ENCODE measurements around the gene HIP1.
"Not testable (repeated sequence)": the region's sequence is repeated elsewhere in the genome, so short reads cannot be mapped to it uniquely, and the experiment has no call there.

HIP1 gene

DNA sequence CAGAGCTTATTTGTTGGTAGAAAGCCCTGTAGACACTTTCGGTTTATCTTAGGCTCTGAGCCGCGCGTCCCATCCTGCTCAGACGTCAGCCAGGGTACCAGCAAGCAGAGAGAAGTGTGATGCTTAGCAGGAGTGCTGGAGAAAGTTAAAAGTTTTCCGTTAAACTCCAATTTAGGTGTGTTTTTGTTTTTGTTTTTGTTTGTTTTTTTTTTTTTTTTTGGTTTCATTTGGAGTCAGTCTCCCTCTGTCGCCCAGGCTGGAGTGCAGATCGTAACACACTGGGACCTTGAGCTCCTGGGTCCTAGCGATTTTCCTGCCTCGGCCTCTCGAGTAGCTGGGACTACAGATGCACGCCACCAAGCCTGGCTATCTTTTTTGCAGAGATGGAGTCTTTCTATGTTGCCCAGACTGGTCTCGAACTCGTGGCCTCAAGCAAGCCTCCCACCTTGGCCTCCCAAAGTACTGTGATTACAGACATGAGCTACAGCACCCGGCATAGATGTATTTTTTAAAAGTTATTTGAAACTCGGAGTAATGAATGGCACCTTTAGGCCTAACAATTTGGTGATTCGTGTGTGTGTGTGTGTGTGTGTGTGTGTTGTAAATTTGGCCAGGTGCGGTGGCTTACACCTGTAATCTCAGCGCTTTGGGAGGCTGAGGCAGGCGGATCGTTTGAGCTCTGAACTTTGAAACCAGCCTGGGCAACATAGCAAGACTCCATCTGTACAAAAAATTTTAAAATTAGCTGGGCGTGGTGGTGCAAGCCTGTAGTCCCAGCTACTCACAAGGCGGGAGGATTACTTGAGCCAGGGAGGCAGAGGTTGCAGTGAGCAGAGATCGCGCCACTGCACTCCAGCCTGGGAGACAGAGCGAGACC, 1.3 kb upstream of the HIP1 start:
- peak in 1 of 3 donors; percentile 17 for DNase-seq (ENCODE audit: low read depth in 3 of 3, low spot score in 1 of 3)

DNA sequence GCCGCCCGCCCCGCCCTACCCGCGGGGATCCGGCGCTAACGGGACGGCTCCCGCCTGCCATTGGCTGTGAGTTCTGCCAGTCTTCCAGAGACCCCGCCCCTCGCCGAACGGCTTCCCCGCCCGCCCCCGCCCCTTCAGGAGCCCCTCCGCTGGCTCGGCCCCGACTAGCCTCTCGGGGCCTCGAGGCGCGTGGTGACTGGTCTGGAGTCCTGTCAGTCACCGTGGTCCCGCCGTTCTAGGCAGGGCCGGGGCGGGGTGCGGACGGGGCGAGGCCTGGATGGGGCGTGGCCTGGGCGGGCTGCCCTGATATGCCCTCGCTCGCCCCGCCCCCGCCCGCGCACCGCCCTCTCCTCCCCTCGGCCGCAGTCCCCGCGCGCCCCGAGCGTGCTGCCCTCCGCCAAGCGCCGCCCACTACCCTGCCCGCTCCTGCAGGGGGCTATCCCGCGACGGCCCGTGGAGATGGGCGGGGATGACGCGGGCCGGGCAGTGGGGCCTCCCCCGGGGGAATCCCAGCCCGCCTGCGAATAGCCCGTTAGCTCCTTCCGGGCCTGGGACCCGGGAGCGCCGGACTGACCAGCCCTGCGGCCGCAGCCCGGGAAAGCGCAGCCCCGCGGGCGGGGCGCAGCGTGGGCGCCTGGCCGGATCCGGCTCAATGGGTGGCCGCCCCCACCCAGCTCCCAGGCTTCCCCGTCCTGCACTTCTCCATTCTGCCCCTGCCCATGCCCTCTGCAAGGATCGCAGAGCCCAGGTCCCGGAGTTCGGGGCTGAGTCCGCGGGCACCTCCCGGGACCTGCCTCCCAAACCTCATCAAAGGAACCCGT, 444 bp upstream of the HIP1 start:
- peak; percentile 98 to 100 (median 99) for DNase-seq (ENCODE audit: low read depth in 3 of 3, low spot score in 1 of 3)

DNA sequence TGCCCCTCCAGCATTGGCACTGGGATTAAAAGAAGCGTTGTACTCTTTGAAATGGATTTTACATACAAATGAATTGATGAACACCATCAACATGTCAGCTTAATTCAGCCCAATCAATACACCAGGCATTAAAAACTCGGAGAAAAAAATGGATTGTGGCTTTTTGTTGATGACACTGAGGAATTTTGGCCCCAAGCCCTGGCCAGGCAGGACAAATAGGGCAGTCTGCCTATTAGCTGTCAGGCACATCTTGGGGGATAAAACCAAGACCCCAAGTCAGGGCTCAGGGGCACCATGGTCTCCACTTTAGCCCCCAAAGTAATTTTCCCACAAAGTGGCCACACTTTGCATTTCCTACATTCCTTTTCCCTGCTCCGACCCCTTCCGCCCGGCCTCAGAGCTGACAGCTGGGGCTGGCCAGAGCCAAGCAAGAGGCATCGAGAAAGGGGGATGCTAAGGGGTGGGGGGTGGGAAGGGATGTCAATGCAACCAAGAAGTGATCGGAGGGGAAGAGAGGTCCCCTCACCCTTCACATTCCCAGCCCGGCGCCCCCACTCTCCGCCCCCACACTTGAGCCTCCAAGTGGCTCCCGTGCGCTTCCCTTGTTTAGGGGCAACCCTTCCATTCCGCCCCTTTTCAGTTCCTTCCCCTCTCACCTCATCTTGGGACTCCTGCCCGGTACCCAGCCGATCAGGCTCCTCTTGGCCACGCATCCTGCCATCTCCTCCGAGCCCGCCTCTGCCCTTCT, 711 bp downstream of the HIP1 start:
- no peak for DNase-seq (ENCODE audit: low read depth in 3 of 3, low spot score in 1 of 3)

DNA sequence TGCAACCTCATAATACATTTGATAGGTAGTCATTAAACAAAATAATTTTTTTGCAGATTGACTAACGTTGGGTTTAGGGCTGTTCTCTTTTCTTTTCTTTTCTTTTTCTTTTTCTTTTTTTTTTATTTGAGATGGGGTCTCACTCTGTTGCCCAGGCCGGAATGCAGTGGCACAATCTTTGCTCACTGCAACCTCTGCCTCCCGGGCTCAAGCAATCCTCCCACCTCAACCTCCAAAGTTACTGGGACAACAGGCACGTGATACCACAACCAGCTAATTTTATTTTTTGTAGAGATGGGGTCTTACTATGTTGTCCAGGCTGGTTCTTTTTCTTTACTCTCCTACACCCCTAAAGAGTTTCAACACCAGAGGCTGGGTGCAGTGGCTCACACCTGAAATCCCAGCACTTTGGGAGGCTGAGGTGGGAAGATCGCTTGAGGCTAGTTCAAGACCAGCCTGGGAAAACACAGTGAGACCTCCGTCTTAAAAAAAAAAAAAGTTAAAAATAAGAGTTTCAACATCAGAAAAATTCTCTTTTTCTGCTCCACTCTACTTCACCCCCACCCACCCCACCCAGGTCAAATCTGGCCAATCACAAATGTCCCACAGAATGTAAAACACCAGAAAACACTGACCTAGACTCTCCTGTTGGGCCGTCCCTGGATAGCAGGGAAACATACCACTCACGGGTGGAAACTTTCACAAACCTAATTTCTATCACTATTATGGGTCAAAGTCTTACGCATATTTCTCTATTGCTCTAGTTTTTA, 3.0 kb downstream of the HIP1 start:
- DNase-seq (ENCODE audit: low read depth in 3 of 3, low spot score in 1 of 3), result no peak

DNA sequence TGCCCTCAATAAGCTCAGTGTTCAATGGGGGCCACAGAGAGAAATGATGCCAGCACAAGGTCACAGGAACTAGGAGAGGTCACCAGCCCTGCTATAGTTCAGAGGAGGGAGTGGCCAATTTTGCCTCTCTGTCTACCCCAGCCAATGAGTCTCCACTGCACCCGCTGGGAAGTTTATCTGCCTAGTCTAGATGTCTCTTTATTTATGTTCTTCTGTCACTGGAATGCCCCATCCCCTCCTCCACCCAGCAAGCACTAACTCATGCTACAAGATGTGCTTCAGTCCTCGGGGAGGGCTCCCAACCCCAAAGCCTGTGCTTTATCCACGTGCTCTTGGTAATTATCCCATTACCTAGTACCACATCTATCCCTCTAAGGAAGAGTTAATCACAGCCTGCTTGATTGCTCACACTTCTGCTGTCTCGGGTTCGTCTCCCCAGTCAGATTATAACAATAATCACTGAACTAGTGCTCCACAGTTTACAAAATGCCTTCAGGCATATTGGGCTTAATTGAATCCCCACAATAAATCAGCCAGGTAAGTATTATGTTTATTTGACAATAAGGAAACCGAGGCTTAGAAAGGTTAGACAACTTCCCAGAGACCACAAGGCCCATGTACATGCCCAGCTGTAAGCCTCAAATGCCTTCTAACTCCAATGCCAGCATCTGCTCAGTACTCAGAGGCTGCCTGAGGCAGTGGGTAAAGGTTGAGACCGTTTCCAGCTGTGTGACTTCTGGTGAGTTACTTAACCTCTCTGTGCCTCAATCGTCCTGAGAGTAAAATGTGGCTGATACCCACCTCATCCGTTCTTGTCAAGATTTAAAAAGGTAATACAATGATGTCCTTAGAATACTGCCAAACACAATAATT, 3.9 kb downstream of the HIP1 start:
- DNase-seq (ENCODE audit: low read depth in 3 of 3, low spot score in 1 of 3), result no peak

DNA sequence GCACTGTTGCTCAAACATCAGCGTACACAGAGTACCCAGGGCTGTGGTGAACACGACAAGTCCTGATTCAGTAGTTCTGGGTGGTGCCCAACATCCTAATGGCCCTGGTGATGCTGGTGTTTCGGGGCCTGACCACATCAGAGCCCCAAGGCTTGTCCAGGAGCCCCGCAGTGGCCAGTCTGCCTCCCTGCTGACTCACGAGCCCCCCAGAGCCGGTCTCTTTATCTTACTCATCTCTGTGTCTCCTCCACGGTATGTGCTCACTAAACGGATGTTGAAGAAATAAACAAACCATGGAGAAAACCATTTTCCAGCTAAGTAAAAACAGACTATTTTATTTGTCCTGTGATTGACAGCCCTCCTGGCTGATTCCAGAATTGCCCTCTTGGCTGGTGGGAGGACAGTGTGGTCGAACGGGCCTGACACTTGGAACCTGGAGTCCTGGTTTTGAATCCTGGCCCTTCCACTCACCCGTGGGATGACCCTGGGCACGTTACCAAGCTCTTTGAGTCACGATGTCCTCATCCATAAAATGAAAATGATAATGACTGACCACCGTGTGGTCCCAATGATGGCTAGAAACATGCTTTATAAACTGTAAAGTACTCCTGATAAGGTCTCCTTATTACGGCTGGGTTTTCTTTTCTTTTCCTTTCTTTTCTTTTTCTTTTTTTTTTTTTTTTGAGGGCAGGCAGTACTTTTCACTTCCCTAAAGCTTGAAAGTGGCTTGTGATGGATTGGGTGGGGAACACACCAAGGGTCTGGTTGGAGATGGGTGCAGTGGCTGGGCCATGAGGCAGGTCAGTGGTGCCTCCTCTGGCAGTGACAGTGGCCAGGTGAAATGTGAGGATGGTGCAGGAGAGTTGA, 5.7 kb downstream of the HIP1 start:
- DNase-seq (ENCODE audit: low read depth in 3 of 3, low spot score in 1 of 3), result no peak

DNA sequence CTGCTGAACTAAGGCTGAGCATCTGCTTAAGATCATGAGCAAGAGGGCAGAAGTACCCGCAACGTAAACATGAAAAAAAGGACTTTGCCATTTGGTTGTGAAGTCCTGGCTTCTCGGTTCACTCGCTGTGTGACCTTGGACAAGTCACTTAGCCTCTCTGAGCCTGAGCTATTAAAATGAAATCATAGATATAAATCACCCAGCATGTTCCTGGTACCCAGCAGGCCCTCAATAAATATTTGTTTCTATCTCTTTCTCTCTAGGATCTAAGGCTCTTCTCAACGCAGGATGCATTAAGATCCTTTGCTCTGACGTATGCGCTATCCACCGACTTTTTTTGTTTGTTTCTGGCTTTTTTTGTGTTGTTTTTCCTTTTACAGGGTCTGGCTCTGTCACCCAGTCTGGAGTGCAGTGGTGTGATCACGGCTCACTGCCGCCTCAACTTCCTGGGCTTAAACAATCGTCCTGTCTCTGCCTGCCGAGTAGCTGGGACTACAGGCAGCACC, 6.7 kb downstream of the HIP1 start:
- DNase-seq (ENCODE audit: low read depth in 3 of 3, low spot score in 1 of 3), result no peak

DNA sequence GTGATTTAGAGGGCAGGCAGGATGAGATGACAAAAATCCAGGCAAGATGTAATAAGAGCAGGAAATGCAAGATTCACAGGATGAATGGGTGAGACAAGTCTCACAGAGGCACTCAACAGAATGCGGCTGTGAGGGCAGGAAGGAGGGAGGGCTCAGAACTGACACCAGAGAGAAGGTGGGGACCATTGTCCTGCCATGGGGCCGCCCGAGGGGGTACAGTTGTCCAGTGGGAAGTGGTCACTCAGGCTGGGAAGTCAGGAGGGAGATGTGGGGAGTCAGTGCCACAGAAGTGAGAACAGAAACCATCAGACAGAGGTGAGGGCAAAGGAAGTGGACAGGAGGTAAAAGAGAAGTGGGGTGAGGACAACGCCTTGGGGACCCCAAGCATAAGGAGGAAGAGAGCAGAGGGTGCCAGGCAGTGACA, 8.9 kb downstream of the HIP1 start:
- no peak for DNase-seq (ENCODE audit: low read depth in 3 of 3, low spot score in 1 of 3)

DNA sequence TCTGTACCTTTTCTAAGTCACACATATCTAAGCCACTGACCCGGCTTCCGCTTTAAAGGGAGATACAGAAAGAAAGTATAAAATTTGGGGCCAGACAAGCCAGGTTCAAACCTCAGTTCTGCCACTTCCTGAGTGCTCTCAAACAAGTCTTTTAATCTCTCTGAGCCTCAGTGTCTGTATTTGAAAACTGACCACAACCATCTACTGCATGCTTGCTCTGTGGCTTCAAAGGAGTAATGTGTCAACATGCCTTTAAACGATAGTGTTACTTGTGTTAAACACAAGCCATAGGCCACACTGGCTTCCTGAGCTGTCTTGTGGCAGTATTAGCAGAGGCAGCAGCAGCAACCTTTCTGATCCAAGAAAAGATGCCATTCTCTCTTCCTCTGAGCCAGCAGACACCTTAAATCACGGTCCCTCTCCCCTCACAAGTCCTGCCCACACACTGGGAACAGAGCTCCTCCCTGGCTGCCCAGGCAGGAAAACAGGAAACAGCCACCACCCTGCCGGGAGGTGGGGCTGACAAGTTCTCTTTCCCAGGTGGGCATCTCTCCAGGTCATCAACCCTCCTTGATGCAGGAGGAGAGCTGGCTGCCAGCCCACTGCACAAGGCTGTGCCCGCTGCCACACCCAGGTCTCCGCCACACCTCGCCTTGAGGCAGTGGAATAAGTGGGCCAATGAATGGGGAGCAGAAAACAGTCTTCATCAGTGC, 10.7 kb downstream of the HIP1 start:
- no peak for DNase-seq (ENCODE audit: low read depth in 3 of 3, low spot score in 1 of 3)

DNA sequence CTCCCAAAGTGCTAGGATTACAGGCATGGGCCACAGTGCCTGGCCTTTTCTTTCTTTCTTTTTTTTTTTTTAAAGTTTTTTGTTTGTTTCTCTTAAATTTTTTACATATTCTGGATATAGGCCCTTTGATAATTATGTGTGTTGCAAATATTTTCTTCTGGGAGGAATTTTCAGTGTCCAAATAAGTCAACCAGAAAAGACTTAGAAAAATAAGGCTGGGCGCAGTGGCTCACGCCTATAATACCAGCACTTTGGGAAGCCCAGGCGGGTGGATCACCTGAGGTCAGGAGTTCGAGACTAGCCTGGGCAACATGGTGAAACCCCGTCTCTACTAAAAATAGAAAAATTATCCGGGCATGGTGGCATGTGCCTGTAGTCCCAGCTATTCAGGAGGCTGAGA, 11.4 kb downstream of the HIP1 start:
- not testable (repeated sequence) for DNase-seq (ENCODE audit: low read depth in 3 of 3, low spot score in 1 of 3)

DNA sequence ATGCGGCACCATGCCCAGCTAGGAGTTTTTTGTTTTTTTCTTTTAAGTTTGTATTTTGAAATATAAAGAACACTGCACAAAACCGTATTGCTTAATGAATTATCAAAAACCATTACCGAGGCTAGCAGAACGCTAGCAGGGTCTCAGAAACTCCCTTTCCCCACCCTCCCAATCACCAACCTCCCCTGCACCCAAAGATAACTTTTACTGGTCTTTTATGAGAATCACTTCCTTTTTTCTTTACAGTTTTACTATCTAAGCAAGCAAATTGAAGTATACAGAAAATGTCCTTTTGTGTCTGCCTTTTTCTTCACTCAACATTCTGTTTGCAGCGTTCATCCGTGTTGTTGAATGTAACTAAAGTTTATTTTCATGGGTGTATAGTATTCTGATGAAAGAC, 13.4 kb downstream of the HIP1 start:
- no peak for DNase-seq (ENCODE audit: low read depth in 3 of 3, low spot score in 1 of 3)

DNA sequence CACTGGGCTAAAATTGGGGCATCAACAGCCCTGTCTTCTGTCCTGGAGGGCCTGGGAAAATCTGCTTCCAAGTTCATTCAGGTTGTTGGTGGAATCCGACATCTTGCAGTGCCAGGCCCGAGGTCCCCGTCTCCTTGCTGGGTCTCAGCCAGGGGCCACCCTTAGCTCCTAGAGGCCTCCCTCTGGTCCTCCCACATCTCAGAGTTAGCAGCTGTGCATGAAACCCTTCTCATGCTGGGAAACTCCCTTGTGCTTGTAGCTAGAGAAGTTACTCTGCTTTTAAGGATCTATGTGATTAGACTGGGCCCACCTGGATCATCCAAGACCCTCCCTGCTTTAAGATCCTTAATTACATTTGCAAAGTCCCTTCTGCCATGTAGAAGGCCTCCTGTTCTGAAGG, 15.3 kb downstream of the HIP1 start:
- no peak for DNase-seq (ENCODE audit: low read depth in 3 of 3, low spot score in 1 of 3)

DNA sequence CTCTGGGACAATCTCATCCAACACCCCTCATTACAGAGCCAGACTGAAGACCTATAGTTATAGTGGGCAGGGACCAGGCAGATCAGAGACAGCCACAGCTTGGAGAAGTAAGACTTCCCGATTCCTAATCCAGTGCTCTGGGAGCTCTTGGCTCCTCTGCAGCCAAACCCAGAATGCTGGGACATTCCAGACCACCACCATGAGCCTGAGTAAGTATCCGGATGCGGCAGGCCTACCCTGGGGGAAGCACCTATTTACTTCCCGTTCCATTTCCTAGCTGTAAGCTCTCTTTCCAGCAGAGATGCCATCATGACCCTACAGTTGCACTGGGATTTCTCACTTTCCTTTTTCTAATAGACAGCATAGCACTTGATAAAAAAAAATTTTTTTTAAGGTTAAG, 16.4 kb downstream of the HIP1 start:
- no peak for DNase-seq (ENCODE audit: low read depth in 3 of 3, low spot score in 1 of 3)

DNA sequence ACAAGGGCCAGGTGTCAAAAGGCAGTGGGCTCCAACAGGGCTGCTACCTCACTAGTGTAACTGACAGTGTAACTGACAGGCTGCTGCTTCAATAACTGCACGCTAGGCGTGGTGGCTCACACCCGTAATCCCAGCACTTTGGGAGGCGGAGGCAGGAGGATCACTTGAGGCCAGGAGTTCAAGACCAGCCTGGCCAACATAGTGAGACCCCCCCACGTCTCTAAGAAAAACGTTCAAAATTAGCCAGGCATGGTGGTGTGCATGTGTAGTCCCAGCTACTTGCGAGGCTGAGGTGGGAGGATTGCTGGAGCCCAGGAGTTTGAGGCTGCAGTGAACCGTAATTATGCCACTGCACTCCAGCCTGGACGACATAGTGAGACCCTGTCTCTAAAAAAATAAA, 16.8 kb downstream of the HIP1 start:
- not testable (repeated sequence) for DNase-seq (ENCODE audit: low read depth in 3 of 3, low spot score in 1 of 3)

DNA sequence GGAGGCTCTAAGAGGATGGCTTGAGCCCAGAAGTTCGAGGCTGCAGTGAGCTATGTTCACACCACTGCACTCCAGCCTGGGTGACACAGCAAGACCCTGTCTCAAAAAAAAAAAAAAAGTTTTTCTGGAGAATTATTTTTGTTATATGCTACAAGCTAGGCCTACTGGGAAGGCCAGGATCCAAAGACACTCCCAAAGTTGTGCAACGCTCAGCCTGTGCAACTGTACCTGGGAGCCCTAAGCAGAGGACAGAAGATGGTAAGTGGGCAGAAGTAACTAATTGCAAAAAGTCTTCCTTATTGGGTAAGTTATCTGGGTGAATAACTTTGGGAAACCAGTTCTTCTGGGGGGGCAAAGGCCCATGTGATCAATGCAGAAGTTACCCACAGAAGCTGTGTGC, 17.3 kb downstream of the HIP1 start:
- no peak for DNase-seq (ENCODE audit: low read depth in 3 of 3, low spot score in 1 of 3)

DNA sequence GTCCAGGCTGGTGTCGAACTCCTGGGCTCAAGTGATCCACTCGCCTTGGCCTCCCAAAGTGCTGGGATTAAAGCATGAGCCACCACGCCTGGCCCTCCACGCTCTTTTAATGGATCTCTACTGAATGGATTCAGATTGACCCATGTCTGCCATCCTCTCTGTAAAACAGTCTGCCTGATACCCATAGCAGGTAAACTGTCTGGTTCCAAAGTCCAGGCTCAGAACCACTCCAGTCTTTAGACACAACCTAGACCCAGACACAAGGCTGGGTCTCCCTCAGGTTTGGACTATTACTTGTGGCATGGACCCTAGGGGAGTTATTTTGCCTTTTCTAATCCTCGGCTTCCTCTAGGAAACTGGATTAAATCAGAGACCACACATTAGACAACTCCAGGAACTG, 19.1 kb downstream of the HIP1 start:
- DNase-seq (ENCODE audit: low read depth in 3 of 3, low spot score in 1 of 3), result no peak

DNA sequence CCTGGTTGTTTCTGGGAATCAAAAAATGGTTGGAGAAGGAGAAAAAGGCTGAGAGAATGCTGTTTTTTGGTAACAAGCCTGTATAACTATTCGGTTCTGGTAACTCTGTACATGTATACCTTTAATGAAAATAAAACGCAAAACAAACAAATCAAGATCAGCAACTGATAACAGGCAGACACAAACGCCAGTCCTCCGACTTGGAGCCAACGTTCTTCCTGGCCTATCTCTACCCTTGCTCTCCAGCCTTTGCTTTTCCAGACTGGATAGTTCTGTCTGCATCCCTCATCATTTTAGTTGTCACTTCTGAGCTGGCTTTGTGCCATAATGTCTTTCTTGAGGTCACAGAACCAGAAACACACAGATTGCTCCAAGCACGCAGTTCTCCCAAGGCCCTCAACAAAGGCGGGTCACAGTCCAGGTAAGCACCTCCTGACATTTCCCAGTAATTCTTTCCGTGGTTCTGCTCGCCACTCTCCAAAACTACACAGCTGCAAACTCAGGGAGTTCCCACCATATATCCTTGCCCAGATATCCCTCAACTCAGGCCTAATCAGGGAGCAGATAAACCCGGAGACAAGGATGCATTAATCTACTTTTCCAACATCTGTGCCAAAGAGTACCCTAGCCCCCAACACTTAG, 20.2 kb downstream of the HIP1 start:
- DNase-seq (ENCODE audit: low read depth in 3 of 3, low spot score in 1 of 3), result no peak

DNA sequence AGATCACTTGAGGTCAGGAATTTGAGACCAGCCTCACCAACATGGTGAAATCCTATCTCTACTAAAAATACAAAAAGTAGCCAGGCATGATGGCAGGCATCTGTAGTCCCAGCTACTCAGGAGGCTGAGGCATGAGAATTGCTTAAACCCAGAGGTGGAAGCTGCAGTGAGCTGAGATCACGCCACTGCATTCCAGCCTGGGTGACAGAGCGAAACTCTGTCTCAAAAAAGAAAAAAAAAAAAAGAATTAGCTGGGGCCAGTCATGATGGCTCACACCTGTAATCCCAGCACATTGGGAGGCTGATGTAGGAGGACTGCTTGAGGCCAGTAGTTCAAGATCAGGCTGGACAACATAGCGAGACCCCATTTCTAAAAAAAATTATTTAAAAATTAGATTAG, 21.0 kb downstream of the HIP1 start:
- DNase-seq (ENCODE audit: low read depth in 3 of 3, low spot score in 1 of 3), result not testable (repeated sequence)

Data from stimulated activated CD4-positive, alpha-beta T cell treated with anti-CD3 and anti-CD28 coated beads, TNF-alpha, amount 100 ng/mL, for 1 hour (primary cell).